Measurements from ENCODE around the gene PGM3. TPM values are rescaled to one million over a fixed set of nuclear protein-coding genes. Genes with fewer than 3 reads are reported as not detected.

The PGM3 gene
- total RNA-seq, 1 experiment from 2014 or later, result 97.0 TPM

GRCh38 chr6:83169511-83169910 is 23.6 kb downstream of the PGM3 start:
- intact Hi-C loops (cut with micrococcal nuclease; ENCODE audit: unreplicated experiment), result no loop called here
- no peak for TF ChIP-seq CTCF (IDR thresholded peaks at IDR 0.05; ENCODE audit: insufficient read depth in 1 of 2, low read depth in 1 of 2, low read length in 1 of 2, severe bottlenecking in 1 of 2, unreplicated experiment in 1 of 2)
- Mint-ChIP-seq H3K4me1 (ENCODE audit: low read depth, unreplicated experiment) (no peaks in the 10 kb centered on the region), H3K36me3 (ENCODE audit: insufficient read depth, unreplicated experiment) (peaks cover 92% of the 10 kb centered on the region), H3K9me3 (ENCODE audit: unreplicated experiment) (no peaks in the 10 kb centered on the region), H3K27ac (ENCODE audit: unreplicated experiment) (no peak overlapping the region), H3K27me3 (ENCODE audit: insufficient read depth, unreplicated experiment) (no peaks in the 10 kb centered on the region), H3K4me3 (ENCODE audit: unreplicated experiment) (no peak overlapping the region)
- Histone ChIP-seq H3K4me3 (ENCODE audit: low read depth, low read length) (no peak overlapping the region), H3K4me1 (no peaks in the 10 kb centered on the region), H3K36me3 (ENCODE audit: control insufficient read depth, insufficient read depth, low read length) (peaks cover 1% of the 10 kb centered on the region), H3K9me3 (no peaks in the 10 kb centered on the region), H3K27me3 (replicated peaks; ENCODE audit: control insufficient read depth, insufficient read depth, low read length) (no peaks in the 10 kb centered on the region)
- ChIA-PET POLR2A (interaction anchor here (0.6 kb wide), 1 partner anchor 11 kb away, joined by 3 read pairs; no protein-coding TSS in a partner anchor), CTCF (interaction anchor here (0.9 kb wide), 1 partner anchor 104 kb away, joined by 3 read pairs; the partner anchor contains the start of gene UBE3D)
- DNase-seq, result no peak
- BruUV-seq (replicated peaks), result no TSS peak

GRCh38 chr6:83169106-83169505 is 24.0 kb downstream of the PGM3 start:
- H3K4me3 Mint-ChIP-seq (ENCODE audit: unreplicated experiment), result no peak overlapping the region
- Histone ChIP-seq H3K4me1 (no peaks in the 10 kb centered on the region), H3K9me3 (no peaks in the 10 kb centered on the region), H3K36me3 (ENCODE audit: control insufficient read depth, insufficient read depth, low read length) (peaks cover 1% of the 10 kb centered on the region), H3K27me3 (replicated peaks; ENCODE audit: control insufficient read depth, insufficient read depth, low read length) (no peaks in the 10 kb centered on the region), H3K4me3 (ENCODE audit: low read depth, low read length) (no peak overlapping the region)
- no TSS peak for BruUV-seq (replicated peaks)
- no peaks in the 10 kb centered on the region for H3K4me1 Mint-ChIP-seq (ENCODE audit: low read depth, unreplicated experiment)
- H3K9me3 Mint-ChIP-seq (ENCODE audit: unreplicated experiment), result no peaks in the 10 kb centered on the region
- no peak overlapping the region for H3K27ac Mint-ChIP-seq (ENCODE audit: unreplicated experiment)
- TF ChIP-seq CTCF (IDR thresholded peaks at IDR 0.05; ENCODE audit: insufficient read depth in 1 of 2, low read depth in 1 of 2, low read length in 1 of 2, severe bottlenecking in 1 of 2, unreplicated experiment in 1 of 2), result no peak
- no peaks in the 10 kb centered on the region for H3K27me3 Mint-ChIP-seq (ENCODE audit: insufficient read depth, unreplicated experiment)
- CTCF ChIA-PET, result no interaction called here
- intact Hi-C loops (cut with micrococcal nuclease; ENCODE audit: unreplicated experiment), result no loop called here
- no peak for DNase-seq
- POLR2A ChIA-PET, result interaction anchor here (0.6 kb wide), 1 partner anchor 11 kb away, joined by 3 read pairs; no protein-coding TSS in a partner anchor
- peaks cover 88% of the 10 kb centered on the region for H3K36me3 Mint-ChIP-seq (ENCODE audit: insufficient read depth, unreplicated experiment)

GRCh38 chr6:83168556-83168955 is 24.5 kb downstream of the PGM3 start:
- H3K36me3 Mint-ChIP-seq (ENCODE audit: insufficient read depth, unreplicated experiment), result peaks cover 82% of the 10 kb centered on the region

More at GRCh38 chr6:83168556-83168955, 24.5 kb downstream of the PGM3 start:
- POLR2A ChIA-PET, result no interaction called here
- H3K4me3 Mint-ChIP-seq (ENCODE audit: unreplicated experiment), result no peak overlapping the region
- no peak for TF ChIP-seq CTCF (IDR thresholded peaks at IDR 0.05; ENCODE audit: insufficient read depth in 1 of 2, low read depth in 1 of 2, low read length in 1 of 2, severe bottlenecking in 1 of 2, unreplicated experiment in 1 of 2)
- no TSS peak for BruUV-seq (replicated peaks)
- no peaks in the 10 kb centered on the region for H3K27me3 ChIP-seq (replicated peaks; ENCODE audit: control insufficient read depth, insufficient read depth, low read length)
- intact Hi-C loops (cut with micrococcal nuclease; ENCODE audit: unreplicated experiment), result no loop called here
- no peaks in the 10 kb centered on the region for H3K4me1 Mint-ChIP-seq (ENCODE audit: low read depth, unreplicated experiment)
- no peak overlapping the region for H3K4me3 ChIP-seq (ENCODE audit: low read depth, low read length)
- DNase-seq, result no peak
- no peak overlapping the region for H3K27ac Mint-ChIP-seq (ENCODE audit: unreplicated experiment)
- H3K27me3 Mint-ChIP-seq (ENCODE audit: insufficient read depth, unreplicated experiment), result no peaks in the 10 kb centered on the region
- no peaks in the 10 kb centered on the region for H3K9me3 Mint-ChIP-seq (ENCODE audit: unreplicated experiment)
- peaks cover 1% of the 10 kb centered on the region for H3K36me3 ChIP-seq (ENCODE audit: control insufficient read depth, insufficient read depth, low read length)
- no peaks in the 10 kb centered on the region for H3K4me1 ChIP-seq
- no peaks in the 10 kb centered on the region for H3K9me3 ChIP-seq
- CTCF ChIA-PET, result no interaction called here
